Gastrocnemius medialis (tissue), 4 donors: Measurements from ENCODE around the gene SELENOM. TPM values are rescaled to one million over a fixed set of nuclear protein-coding genes. Genes with fewer than 3 reads are reported as not detected.

Experiments
- ATAC-seq, 2 donors: fragments of 150-250 bp; one replicate each; pipeline ENCODE4 v1.9.1; 2016
- DNase-seq, 2 donors: peaks; one replicate each; pipeline ENCODE4 v3.0.0-alpha.2; 2019
- H3K27ac ChIP-seq, 4 donors: fragments of 200-600 bp; sonication (generic); 1 replicate in 1 of 4; 2 replicates in 3 of 4; pipeline ENCODE4 v1.5.1; 2016 to 2018; ENCODE audit warnings: mild to moderate bottlenecking in 2 of 4, moderate library complexity in 1 of 4
- H3K27me3 ChIP-seq, 3 donors: fragments of 200-600 bp; sonication (generic) in 2 of 3; 1 replicate in 1 of 3; 2 replicates in 2 of 3; pipeline versions ENCODE4 v1.5.1 to v1.6.0; 2016 to 2019; ENCODE audit warnings: mild to moderate bottlenecking in 1 of 3, moderate library complexity in 1 of 3
- H3K36me3 ChIP-seq, 2 donors: fragments of 200-600 bp; sonication (generic) in 1 of 2; one replicate each; pipeline ENCODE4 v1.5.1; 2017 to 2018
- H3K4me1 ChIP-seq, 2 donors: fragments of 200-600 bp; sonication (generic) in 1 of 2; one replicate each; pipeline ENCODE4 v1.5.1; 2016 to 2017; ENCODE audit warnings: mild to moderate bottlenecking in 2 of 2
- H3K4me3 ChIP-seq, 4 donors: fragments of 200-600 bp; sonication (generic) in 3 of 4; 1 replicate in 1 of 4; 2 replicates in 3 of 4; pipeline ENCODE4 v1.5.1; 2016 to 2019; ENCODE audit warnings: mild to moderate bottlenecking in 2 of 4
- H3K9me3 ChIP-seq, 3 donors: fragments of 200-600 bp; sonication (generic) in 2 of 3; 1 replicate in 1 of 3; 2 replicates in 2 of 3; pipeline ENCODE4 v1.5.1; 2016 to 2019
- POLR2A ChIP-seq, 2 donors: fragments of 450-650 bp; IDR thresholded peaks; one replicate each; pipeline ENCODE4 v1.6.1; 2017; ENCODE audit warnings: antibody characterized with exemption in 2 of 2, mild to moderate bottlenecking in 2 of 2, moderate library complexity in 2 of 2
- in situ Hi-C, 4 donors: fragments of 200-750 bp; cut with MboI; loops; one replicate each; pipeline versions ENCODE4 v1.15.0 to v1.8.0; 2017; ENCODE audit warnings: low sequenced_read_pairs in 4 of 4
- intact Hi-C: fragments of 100-400 bp; cut with DNase I; formaldehyde crosslinking; loops from one replicate; pipeline ENCODE4 v1.15.1; 2023; ENCODE audit warnings: low total_unique reads
- total RNA-seq, 4 donors: library from RNA; depleted of rRNA; stranded (reverse); fragments of >200 nt; gene quantifications; one replicate each; pipeline versions ENCODE4 v1.1.0 to v1.2.3, GENCODE V29; 2016
- TF ChIP-seq, protein P1 (sequence below), 5 experiments: fragments of 450-650 bp in 3 of 5; fragments of 200-600 bp in 2 of 5; sonication (generic) in 2 of 5; IDR thresholded peaks in 4 of 5; conservative IDR thresholded peaks in 1 of 5; 1 replicate in 4 of 5; 2 replicates in 1 of 5; pipeline ENCODE4 v1.5.1; 2016 to 2019; ENCODE audit warnings: antibody characterized with exemption in 5 of 5, mild to moderate bottlenecking in 3 of 5, moderate library complexity in 3 of 5

The SELENOM gene
- total RNA-seq, 4 donors from 2014 or later, result 144 to 184 (median 157) TPM

GRCh38 chr22:31122196-31122531 is 14.8 kb upstream of the SELENOM start:
- Histone ChIP-seq H3K27me3 (no peaks in the 10 kb centered on the region), H3K4me3 (peak overlapping the region in 1 of 4 donors; percentile 38), H3K4me1 (peaks cover 24 to 30% of the 10 kb centered on the region in 2 donors), H3K36me3 (no peaks in the 10 kb centered on the region), H3K9me3 (no peaks in the 10 kb centered on the region), H3K27ac (peak overlapping the region; percentile 60 to 73 (median 65))
- ATAC-seq (no peak), DNase-seq (no peak)
- TF ChIP-seq POLR2A (IDR thresholded peaks at IDR 0.05), result no peak
- TF ChIP-seq, protein P1, sequence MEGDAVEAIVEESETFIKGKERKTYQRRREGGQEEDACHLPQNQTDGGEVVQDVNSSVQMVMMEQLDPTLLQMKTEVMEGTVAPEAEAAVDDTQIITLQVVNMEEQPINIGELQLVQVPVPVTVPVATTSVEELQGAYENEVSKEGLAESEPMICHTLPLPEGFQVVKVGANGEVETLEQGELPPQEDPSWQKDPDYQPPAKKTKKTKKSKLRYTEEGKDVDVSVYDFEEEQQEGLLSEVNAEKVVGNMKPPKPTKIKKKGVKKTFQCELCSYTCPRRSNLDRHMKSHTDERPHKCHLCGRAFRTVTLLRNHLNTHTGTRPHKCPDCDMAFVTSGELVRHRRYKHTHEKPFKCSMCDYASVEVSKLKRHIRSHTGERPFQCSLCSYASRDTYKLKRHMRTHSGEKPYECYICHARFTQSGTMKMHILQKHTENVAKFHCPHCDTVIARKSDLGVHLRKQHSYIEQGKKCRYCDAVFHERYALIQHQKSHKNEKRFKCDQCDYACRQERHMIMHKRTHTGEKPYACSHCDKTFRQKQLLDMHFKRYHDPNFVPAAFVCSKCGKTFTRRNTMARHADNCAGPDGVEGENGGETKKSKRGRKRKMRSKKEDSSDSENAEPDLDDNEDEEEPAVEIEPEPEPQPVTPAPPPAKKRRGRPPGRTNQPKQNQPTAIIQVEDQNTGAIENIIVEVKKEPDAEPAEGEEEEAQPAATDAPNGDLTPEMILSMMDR (IDR thresholded peaks at IDR 0.05 in 4 of 5, conservative IDR thresholded peaks at IDR 0.05 in 1 of 5), result no peak
- in situ Hi-C loops (no loop called here), intact Hi-C loops (no loop called here)

- intact Hi-C loops, result no loop called here
- Histone ChIP-seq H3K4me1 (peaks cover 24 to 30% of the 10 kb centered on the region in 2 donors), H3K9me3 (no peaks in the 10 kb centered on the region), H3K36me3 (no peaks in the 10 kb centered on the region), H3K4me3 (no peak overlapping the region), H3K27me3 (no peaks in the 10 kb centered on the region), H3K27ac (no peak overlapping the region)
- TF ChIP-seq, protein P1 (IDR thresholded peaks at IDR 0.05 in 4 of 5, conservative IDR thresholded peaks at IDR 0.05 in 1 of 5), result no peak
- no peak for TF ChIP-seq POLR2A (IDR thresholded peaks at IDR 0.05)
- DNase-seq, result no peak
- no peak for ATAC-seq
- in situ Hi-C loops, result no loop called here
Observed at GRCh38 chr22:31121403-31121802, 14.0 kb upstream of the SELENOM start.

GRCh38 chr22:31120642-31121041 is 13.3 kb upstream of the SELENOM start:
- Histone ChIP-seq H3K4me1 (peaks cover 24 to 30% of the 10 kb centered on the region in 2 donors), H3K4me3 (no peak overlapping the region), H3K27me3 (no peaks in the 10 kb centered on the region), H3K27ac (no peak overlapping the region), H3K9me3 (no peaks in the 10 kb centered on the region), H3K36me3 (no peaks in the 10 kb centered on the region)
- ATAC-seq (no peak), DNase-seq (no peak)
- TF ChIP-seq, protein P1 (IDR thresholded peaks at IDR 0.05 in 4 of 5, conservative IDR thresholded peaks at IDR 0.05 in 1 of 5), result no peak
- TF ChIP-seq POLR2A (IDR thresholded peaks at IDR 0.05), result no peak
- in situ Hi-C loops, result no loop called here
- intact Hi-C loops, result no loop called here

GRCh38 chr22:31120230-31120629 is 12.9 kb upstream of the SELENOM start:
- peaks cover 24 to 30% of the 10 kb centered on the region in 2 donors for H3K4me1 ChIP-seq
- DNase-seq (no peak), ATAC-seq (no peak)
- H3K9me3 ChIP-seq, result no peaks in the 10 kb centered on the region
- H3K27me3 ChIP-seq, result no peaks in the 10 kb centered on the region
- no peak overlapping the region for H3K27ac ChIP-seq
- no peak overlapping the region for H3K4me3 ChIP-seq
- in situ Hi-C loops (no loop called here), intact Hi-C loops (no loop called here)
- TF ChIP-seq POLR2A (IDR thresholded peaks at IDR 0.05), result no peak
- TF ChIP-seq, protein P1 (IDR thresholded peaks at IDR 0.05 in 4 of 5, conservative IDR thresholded peaks at IDR 0.05 in 1 of 5), result no peak
- no peaks in the 10 kb centered on the region for H3K36me3 ChIP-seq
